A673 (cell line): ENCODE measurements around the gene ATP5IF1. TPM values are rescaled to one million over a fixed set of nuclear protein-coding genes. Genes with fewer than 3 reads are reported as not detected.

Experiments
- BruUV-seq: library from RNA; stranded (reverse); fragments of 400-500 nt; replicated peaks from 2 replicates; lab custom pipeline; 2021; lab: Mats Ljungman, UMichigan
- CTCF ChIA-PET: fragments of 300-600 bp; sonication (Branson Sonifier 250); formaldehyde crosslinking; loops from one replicate; lab custom pipeline; 2022; ENCODE audit warnings: antibody characterized with exemption; lab: Charles Lee
- POLR2A ChIA-PET: fragments of 300-600 bp; sonication (Branson Sonifier 250); formaldehyde crosslinking; loops from one replicate; lab custom pipeline; 2022; ENCODE audit warnings: antibody characterized with exemption; ENCODE audit not compliant: low non-redundant PET; lab: Charles Lee
- DNase-seq: peaks from one replicate; pipeline ENCODE4 v3.0.0-alpha.2; 2015; ENCODE audit warnings: low spot score
- H3K27ac ChIP-seq: fragments of 200-600 bp; sonication (generic); 2 replicates; pipeline ENCODE4 v1.5.1; 2016; ENCODE audit warnings: mixed run types, low read depth, mild to moderate bottlenecking, mixed read lengths, antibody characterized with exemption, low read length; ENCODE audit not compliant: poor library complexity, severe bottlenecking
- H3K27me3 ChIP-seq: fragments of 200-600 bp; sonication (generic); replicated peaks from 2 replicates; pipeline ENCODE4 v1.6.1; 2017; ENCODE audit warnings: mixed run types, low read depth, mild to moderate bottlenecking, mixed read lengths, antibody characterized with exemption, low read length; ENCODE audit not compliant: insufficient read depth, poor library complexity
- H3K36me3 ChIP-seq: fragments of 200-600 bp; sonication (generic); 2 replicates; pipeline ENCODE4 v1.6.1; 2016; ENCODE audit warnings: mixed run types, mild to moderate bottlenecking, mixed read lengths, antibody characterized with exemption, low read length; ENCODE audit not compliant: insufficient read depth, poor library complexity, severe bottlenecking
- H3K4me1 ChIP-seq: fragments of 200-600 bp; sonication (generic); 2 replicates; pipeline ENCODE4 v1.6.1; 2017; ENCODE audit warnings: mixed run types, mild to moderate bottlenecking, mixed read lengths, antibody characterized with exemption, low read length; ENCODE audit not compliant: insufficient read depth, poor library complexity, severe bottlenecking
- H3K4me3 ChIP-seq: fragments of 200-600 bp; sonication (generic); 2 replicates; pipeline ENCODE4 v1.5.1; 2016; ENCODE audit warnings: low read depth, mixed run types, mild to moderate bottlenecking, mixed read lengths, low read length; ENCODE audit not compliant: poor library complexity, severe bottlenecking
- H3K9me3 ChIP-seq: fragments of 200-600 bp; sonication (generic); 2 replicates; pipeline ENCODE4 v1.6.1; 2016; ENCODE audit warnings: mixed run types, low read depth, mild to moderate bottlenecking, mixed read lengths, antibody characterized with exemption, low read length; ENCODE audit not compliant: poor library complexity, severe bottlenecking
- CTCF ChIP-seq: fragments of 300-800, 200-600 bp; sonication (generic); conservative IDR thresholded peaks from 2 replicates; pipeline ENCODE4 v1.5.1; 2017; ENCODE audit warnings: low read depth, mild to moderate bottlenecking, antibody characterized with exemption, low read length, moderate library complexity, mixed read lengths
- EZH2 ChIP-seq: fragments of 200-600 bp; sonication (generic); IDR thresholded peaks from 2 replicates; pipeline ENCODE4 v1.6.1; 2017; ENCODE audit warnings: borderline replicate concordance, low read depth, mild to moderate bottlenecking, mixed read lengths, antibody characterized with exemption, low read length; ENCODE audit not compliant: poor library complexity, severe bottlenecking
- intact Hi-C: fragments of 100-400 bp; cut with micrococcal nuclease; formaldehyde crosslinking; loops from one replicate; pipeline ENCODE4 v1.10.0; 2022; ENCODE audit not compliant: unreplicated experiment
- total RNA-seq: library from RNA; stranded (reverse); gene quantifications from 2 replicates; pipeline ENCODE4 v1.2.3, GENCODE V29; 2021

The ATP5IF1 gene
- total RNA-seq, 1 experiment from 2014 or later: 144 TPM

DNA sequence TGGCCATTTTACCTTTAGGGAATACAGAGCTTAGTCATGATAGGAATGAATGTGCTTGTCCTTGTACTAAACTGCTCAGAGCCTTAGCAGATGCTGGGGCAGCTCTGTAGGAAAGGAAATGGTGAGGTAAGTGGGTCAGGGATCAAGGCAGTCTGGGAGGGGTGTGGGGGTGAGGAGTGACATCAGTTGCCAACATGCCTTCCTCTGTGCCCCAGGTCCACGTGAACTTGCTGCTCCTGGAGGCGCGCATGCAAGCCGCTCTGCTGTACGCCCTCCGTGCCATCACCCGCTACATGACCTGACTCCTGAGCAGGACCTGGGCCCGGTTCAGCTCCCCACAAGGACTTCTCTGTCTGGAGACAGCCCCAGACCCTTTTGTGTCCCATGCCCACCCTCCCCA is 44.6 kb downstream of the ATP5IF1 start:
- H3K27ac ChIP-seq: no peak overlapping the region
- ChIA-PET CTCF (no interaction called here), POLR2A (no interaction called here)
- H3K4me1 ChIP-seq: no peaks in the 10 kb centered on the region
- intact Hi-C loops: no loop called here
- no peak overlapping the region for H3K4me3 ChIP-seq
- no peak for DNase-seq
- no peaks in the 10 kb centered on the region for H3K27me3 ChIP-seq
- BruUV-seq: no TSS peak
- no peaks in the 10 kb centered on the region for H3K9me3 ChIP-seq
- H3K36me3 ChIP-seq: peaks cover 35% of the 10 kb centered on the region
- TF ChIP-seq CTCF (no peak), EZH2 (no peak)

DNA sequence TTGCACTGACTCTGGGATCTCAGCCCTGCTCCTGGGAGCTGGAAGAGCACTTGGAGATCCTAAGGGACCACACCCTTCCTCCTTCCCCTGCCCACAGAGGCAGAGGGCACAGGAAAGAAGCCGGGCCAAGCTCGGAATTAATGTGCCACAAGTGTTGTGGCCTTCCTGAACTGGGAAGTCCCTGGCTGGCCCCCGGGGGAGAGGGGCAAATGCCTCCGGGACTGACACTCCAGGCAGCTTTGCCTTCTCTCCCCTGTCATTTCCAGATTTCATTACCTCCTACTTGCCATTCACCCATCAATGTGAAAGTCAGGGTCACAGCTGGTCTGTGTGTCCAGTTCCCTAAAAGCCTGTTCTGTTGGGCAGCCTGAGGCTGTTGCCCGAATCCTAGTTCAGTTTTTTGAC is 45.1 kb downstream of the ATP5IF1 start:
- TF ChIP-seq EZH2: no peak
- TF ChIP-seq CTCF: no peak
- Histone ChIP-seq H3K27ac (no peak overlapping the region), H3K36me3 (peaks cover 35% of the 10 kb centered on the region), H3K9me3 (no peaks in the 10 kb centered on the region), H3K27me3 (no peaks in the 10 kb centered on the region), H3K4me1 (no peaks in the 10 kb centered on the region), H3K4me3 (no peak overlapping the region)
- intact Hi-C loops: no loop called here
- BruUV-seq: no TSS peak
- DNase-seq: no peak
- CTCF ChIA-PET: no interaction called here
- POLR2A ChIA-PET: no interaction called here

DNA sequence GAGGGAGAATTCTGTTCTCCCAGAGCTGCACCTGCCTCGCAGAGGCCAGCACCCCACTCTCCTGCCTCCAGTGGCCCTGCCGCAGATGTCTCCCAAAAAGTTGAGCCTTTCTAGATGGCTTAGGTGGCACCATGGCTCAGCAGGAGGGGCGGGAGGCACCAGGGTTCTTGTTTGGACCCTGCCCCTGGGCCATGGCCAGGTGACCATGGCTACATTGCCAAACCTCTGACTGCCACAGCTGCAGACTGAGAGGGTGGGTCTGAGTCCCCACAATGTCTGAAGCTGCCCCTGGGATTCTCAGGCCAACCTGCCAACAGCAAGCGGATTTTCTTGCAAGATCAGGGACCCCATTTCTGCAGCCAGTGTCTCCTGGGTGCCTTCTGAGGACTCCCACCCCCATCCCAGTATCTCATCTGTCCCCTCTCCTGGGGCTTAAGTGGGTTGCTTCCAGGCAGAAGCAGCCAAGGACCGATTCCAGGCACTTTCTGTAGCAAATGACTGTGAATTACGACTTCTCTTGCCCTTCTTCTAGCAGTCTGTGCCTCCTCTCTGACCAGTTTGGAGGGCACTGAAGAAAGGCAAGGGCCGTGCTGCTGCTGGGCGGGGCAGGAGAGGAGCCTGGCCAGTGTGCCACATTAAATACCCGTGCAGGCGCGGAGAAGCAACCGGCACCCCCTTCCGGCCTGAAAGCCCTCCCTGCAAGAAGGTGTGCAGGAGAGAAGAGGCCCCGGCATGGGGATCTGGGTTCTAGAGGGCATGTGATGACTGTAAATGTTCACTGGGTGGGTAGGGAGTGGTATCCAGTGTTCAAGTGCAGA is 45.9 kb downstream of the ATP5IF1 start:
- no peaks in the 10 kb centered on the region for H3K9me3 ChIP-seq
- no peaks in the 10 kb centered on the region for H3K27me3 ChIP-seq
- no peak for DNase-seq
- H3K4me3 ChIP-seq: no peak overlapping the region
- TF ChIP-seq CTCF (no peak), EZH2 (no peak)
- H3K27ac ChIP-seq: no peak overlapping the region
- POLR2A ChIA-PET: no interaction called here
- no peaks in the 10 kb centered on the region for H3K4me1 ChIP-seq
- TSS peak; percentile 21 for BruUV-seq
- intact Hi-C loops: no loop called here
- CTCF ChIA-PET: no interaction called here
- H3K36me3 ChIP-seq: peaks cover 35% of the 10 kb centered on the region
